Heart left ventricle (tissue), 16 donors: ENCODE results near the gene CLPTM1L. TPM values are rescaled to one million over a fixed set of nuclear protein-coding genes. Genes with fewer than 3 reads are reported as not detected.

Source experiments
- ATAC-seq, 4 donors: fragments of 200-7000 bp; cut with Tn5 transposase; one replicate each; pipeline ENCODE4 v1.9.1; 2020 to 2022; ENCODE audit warnings: moderate library complexity in 4 of 4, mild to moderate bottlenecking in 3 of 4, moderate number of reproducible peaks in 1 of 4
- DNase-seq, 5 donors: peaks; one replicate each; pipeline ENCODE4 v3.0.0-alpha.2; 2020
- H3K27ac ChIP-seq, 12 donors: fragments of 200-600 bp; sonication (generic) in 4 of 12; one replicate each; pipeline versions ENCODE4 v1.5.0 to v1.8.0; 2016 to 2022; ENCODE audit warnings: mild to moderate bottlenecking in 2 of 12
- H3K27me3 ChIP-seq, 9 donors: fragments of 200-600 bp; sonication (generic) in 2 of 9; one replicate each; pipeline versions ENCODE4 v1.5.1 to v1.8.0; 2016 to 2022; ENCODE audit warnings: mild to moderate bottlenecking in 3 of 9
- H3K36me3 ChIP-seq, 9 donors: fragments of 200-600 bp; sonication (generic) in 2 of 9; one replicate each; pipeline versions ENCODE4 v1.5.0 to v1.8.0; 2018 to 2022; ENCODE audit warnings: mild to moderate bottlenecking in 2 of 9
- H3K4me1 ChIP-seq, 12 donors: fragments of 200-600 bp; sonication (generic) in 4 of 12; one replicate each; pipeline versions ENCODE4 v1.5.0 to v1.8.0; 2016 to 2022; ENCODE audit warnings: mild to moderate bottlenecking in 3 of 12
- H3K4me3 ChIP-seq, 12 donors: fragments of 200-600 bp; sonication (generic) in 4 of 12; one replicate each; pipeline versions ENCODE4 v1.5.0 to v1.8.0; 2017 to 2022; ENCODE audit warnings: mild to moderate bottlenecking in 9 of 12, moderate library complexity in 4 of 12
- H3K9me3 ChIP-seq, 12 donors: fragments of 200-600 bp; sonication (generic) in 4 of 12; one replicate each; pipeline versions ENCODE4 v1.5.0 to v1.8.0; 2016 to 2022; ENCODE audit warnings: mild to moderate bottlenecking in 1 of 12
- POLR2A ChIP-seq, 2 donors: fragments of 450-650 bp; IDR thresholded peaks; one replicate each; pipeline ENCODE4 v1.6.1; 2017; ENCODE audit warnings: antibody characterized with exemption in 2 of 2, mild to moderate bottlenecking in 2 of 2, moderate library complexity in 2 of 2
- WGBS, 4 donors: extraction: QIAGEN DNeasy Blood & Tissue Kit in 2 of 4; methylation state at CpG; one replicate each; pipeline versions ENCODE4 v1.1.5 to v1.1.7; 2013 to 2018; 5-methylcytosine and 5-hydroxymethylcytosine counted together
- intact Hi-C, 10 donors: fragments of 100-400 bp; cut with DNase I; formaldehyde crosslinking; loops; one replicate each; pipeline versions ENCODE4 v1.11.1 to v1.14.2; 2022
- polyA plus RNA-seq, 2 donors: library from polyadenylated mRNA; stranded (reverse); fragments of 200-250 nt; gene quantifications; one replicate each; pipeline ENCODE4 v1.2.3, GENCODE V29; 2013
- total RNA-seq, 9 donors: library from RNA; depleted of rRNA in 2 of 9; stranded (reverse); fragments of >200 nt in 2 of 9; fragmentation: NEBNext Ultra II Directional in 3 of 9; extraction: Animal tissue kit (Norgen Biotek cat#: 25700) in 3 of 9; gene quantifications; one replicate each; pipeline versions ENCODE4 v1.1.0 to v1.2.4, GENCODE V29; 2016 to 2023
- TF ChIP-seq, protein P1 (sequence below), 12 donors: fragments of 200-600 bp; sonication (generic) in 4 of 12; IDR thresholded peaks; one replicate each; pipeline versions ENCODE4 v1.5.0 to v1.8.0; 2018 to 2022; ENCODE audit warnings: antibody characterized with exemption in 12 of 12, mild to moderate bottlenecking in 5 of 12
- donor health status: ischemic (EF 13 %, LVEDD 7.1; RV severe dilation, severe dysfunction).
- donor health status: healthy with polysubstance abuse.
- donor health status: DM: no; HTN: yes; CAD: no.
- donor health status: DM: no; HTN: no; CAD: no.
- donor health status: ischemic (EF 25% LVEDD 6.9; RV normal size, moderate dysfunction).
- donor health status: ischemic (EF 25% LVEDD 5.7; RV mildly dilated, moderate dysfunction).
- donor health status: healthy.
- donor health status: DM: yes; HTN: yes; CAD: no.
- donor health status: ischemic (EF 35%, LVEDD 5.7; RV mildly dilated, moderate dysfunction).
- donor health status: nonischemic (EF 11% LVEDD 7.7; RV severe dilation, severe dysfunction).
- donor health status: DM: yes; HTN: yes; CAD: no.
- donor health status: PGD.
- donor health status: ischemic (EF 29% LVEDD 5.4; RV normal size, mild dysfunction).
- donor health status: nonischemic (EF 23%, LVEDD 6.1; RV moderate dilation, normal function).

Gene CLPTM1L
- total and polyA plus RNA-seq, 11 donors = 23.5 to 96.8 (median 39.4) TPM

DNA sequence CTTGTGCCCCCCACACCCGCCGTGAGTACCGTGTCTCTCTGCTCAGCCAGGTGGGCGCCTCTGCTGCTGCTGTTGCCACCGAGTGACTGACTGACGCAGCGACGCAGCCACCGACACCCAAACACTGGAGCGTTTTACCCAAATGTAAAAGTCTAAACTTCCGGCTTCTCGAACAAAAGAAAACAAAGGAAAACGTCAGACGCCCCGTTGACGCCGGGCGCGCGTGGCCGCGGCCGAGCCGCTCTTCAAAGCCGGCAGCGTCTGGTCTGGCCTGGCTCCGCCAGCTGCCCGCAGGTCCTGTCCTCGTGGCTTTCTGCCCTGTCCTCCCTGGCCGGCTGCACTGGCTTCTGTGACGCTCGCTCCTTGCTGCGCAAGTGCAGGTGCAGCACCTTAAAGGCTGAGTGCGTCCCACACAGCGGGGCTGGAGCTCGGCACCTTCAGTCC, 41.4 kb upstream of the CLPTM1L start:
- Histone ChIP-seq H3K4me1 (peaks cover 0 to 15% (median 5%) of the 10 kb centered on the region in 12 donors), H3K4me3 (peak overlapping the region; percentile 12 to 73 (median 63)), H3K36me3 (no peaks in the 10 kb centered on the region), H3K27ac (peak overlapping the region in 8 of 12 donors; percentile 10 to 90 (median 46)), H3K9me3 (no peaks in the 10 kb centered on the region), H3K27me3 (peaks cover 0 to 30% (median 4%) of the 10 kb centered on the region in 9 donors)
- peak; percentile 37 to 77 (median 51) for DNase-seq
- no peak for TF ChIP-seq POLR2A (IDR thresholded peaks at IDR 0.05)
- peak in 3 of 4 donors; percentile 68 to 74 (median 68) for ATAC-seq
- 1 to 2% (median 1%) methylated on average over 19 to 36 of the region's 36 CpGs for WGBS, 4 donors
- intact Hi-C loops = loop anchor here in 7 of 10 donors (5.0 to 10.0 kb wide), 2 partner anchors 256 to 259 kb away; no protein-coding TSS in a partner anchor

DNA sequence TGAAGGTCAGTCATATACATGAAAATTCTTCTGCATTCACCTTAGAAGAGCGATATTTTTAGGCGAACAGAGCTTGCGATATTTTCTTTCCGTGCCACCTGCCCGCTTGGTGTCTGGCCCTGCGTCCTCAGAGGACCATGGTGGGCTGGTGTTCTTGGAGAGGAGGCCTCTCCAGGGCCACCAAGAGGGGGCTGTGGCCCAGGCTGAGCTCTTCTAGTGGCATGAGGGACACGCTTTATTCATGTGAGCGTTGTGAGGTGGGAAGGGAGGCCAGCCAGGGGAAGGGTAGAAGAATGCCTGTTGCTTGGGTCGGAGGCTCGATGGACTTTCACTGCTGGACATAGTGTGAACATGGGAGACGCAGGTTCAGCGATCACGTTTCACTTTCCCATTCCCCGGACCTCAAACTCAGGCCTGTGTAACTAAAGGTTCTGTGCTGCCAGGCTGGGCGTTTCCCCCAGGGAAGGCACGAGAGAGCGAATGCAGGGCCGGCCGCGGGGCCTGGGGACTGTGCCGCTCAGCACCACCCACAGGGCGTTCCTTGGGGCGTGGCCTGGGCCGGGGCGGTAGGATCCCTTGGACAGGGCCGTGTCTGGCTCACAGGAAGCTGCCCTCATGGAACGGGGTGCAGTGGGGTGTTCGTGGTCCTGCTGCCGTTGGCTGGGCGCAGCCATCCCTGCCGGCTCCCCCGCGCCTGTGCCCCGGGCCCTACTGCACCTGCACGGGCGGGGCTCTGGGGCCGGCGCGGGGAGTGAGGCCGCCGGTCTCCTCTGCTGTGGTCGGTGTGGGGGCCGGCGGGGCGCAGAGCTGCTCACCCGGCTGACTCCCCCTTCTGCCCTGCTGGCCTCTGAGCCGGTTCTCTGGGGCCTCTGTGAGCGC, 40.7 kb upstream of the CLPTM1L start:
- Histone ChIP-seq H3K36me3 (no peaks in the 10 kb centered on the region), H3K4me1 (peaks cover 0 to 15% (median 5%) of the 10 kb centered on the region in 12 donors), H3K27me3 (peaks cover 0 to 30% (median 2%) of the 10 kb centered on the region in 9 donors), H3K4me3 (peak overlapping the region; percentile 12 to 73 (median 63)), H3K27ac (peak overlapping the region in 8 of 12 donors; percentile 10 to 90 (median 46)), H3K9me3 (no peaks in the 10 kb centered on the region)
- intact Hi-C loops = loop anchor here in 7 of 10 donors (5.0 to 10.0 kb wide), 2 partner anchors 257 to 259 kb away; no protein-coding TSS in a partner anchor
- WGBS, 4 donors = 11 to 19% (median 13%) methylated on average over 35 to 48 of the region's 48 CpGs
- ATAC-seq (peak; percentile 75 to 96 (median 93)), DNase-seq (peak; percentile 81 to 94 (median 85))
- TF ChIP-seq, protein P1, sequence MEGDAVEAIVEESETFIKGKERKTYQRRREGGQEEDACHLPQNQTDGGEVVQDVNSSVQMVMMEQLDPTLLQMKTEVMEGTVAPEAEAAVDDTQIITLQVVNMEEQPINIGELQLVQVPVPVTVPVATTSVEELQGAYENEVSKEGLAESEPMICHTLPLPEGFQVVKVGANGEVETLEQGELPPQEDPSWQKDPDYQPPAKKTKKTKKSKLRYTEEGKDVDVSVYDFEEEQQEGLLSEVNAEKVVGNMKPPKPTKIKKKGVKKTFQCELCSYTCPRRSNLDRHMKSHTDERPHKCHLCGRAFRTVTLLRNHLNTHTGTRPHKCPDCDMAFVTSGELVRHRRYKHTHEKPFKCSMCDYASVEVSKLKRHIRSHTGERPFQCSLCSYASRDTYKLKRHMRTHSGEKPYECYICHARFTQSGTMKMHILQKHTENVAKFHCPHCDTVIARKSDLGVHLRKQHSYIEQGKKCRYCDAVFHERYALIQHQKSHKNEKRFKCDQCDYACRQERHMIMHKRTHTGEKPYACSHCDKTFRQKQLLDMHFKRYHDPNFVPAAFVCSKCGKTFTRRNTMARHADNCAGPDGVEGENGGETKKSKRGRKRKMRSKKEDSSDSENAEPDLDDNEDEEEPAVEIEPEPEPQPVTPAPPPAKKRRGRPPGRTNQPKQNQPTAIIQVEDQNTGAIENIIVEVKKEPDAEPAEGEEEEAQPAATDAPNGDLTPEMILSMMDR (IDR thresholded peaks at IDR 0.05) = no peak
- peak in 1 of 2 donors; percentile 26 for TF ChIP-seq POLR2A (IDR thresholded peaks at IDR 0.05)

DNA sequence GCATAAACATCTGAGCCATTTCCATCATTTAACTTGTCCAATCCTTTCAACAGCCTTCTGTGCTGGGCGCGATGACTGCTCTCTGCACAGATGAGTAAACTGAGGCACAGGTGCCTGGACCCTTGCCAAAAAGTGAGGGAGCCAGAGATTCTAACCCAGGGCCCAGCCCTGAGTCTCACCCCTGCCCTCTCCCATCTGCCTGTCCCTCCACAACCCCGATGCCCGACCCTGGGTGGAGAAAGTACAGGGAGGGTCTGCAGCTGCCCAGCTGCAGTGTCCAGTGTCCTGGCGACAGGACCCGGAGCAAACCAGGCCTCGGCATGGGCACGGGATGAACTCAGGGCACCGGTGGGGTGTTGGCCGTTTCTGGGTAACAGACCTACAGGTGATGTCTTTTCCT, 39.6 kb upstream of the CLPTM1L start:
- H3K27ac ChIP-seq = no peak overlapping the region
- H3K9me3 ChIP-seq = no peaks in the 10 kb centered on the region
- WGBS, 4 donors = 78 to 89% (median 87%) methylated on average over 10 of the region's 10 CpGs
- peaks cover 0 to 26% (median 6%) of the 10 kb centered on the region in 9 donors for H3K27me3 ChIP-seq
- ATAC-seq (no peak), DNase-seq (no peak)
- TF ChIP-seq, protein P1 (IDR thresholded peaks at IDR 0.05) = no peak
- no peak for TF ChIP-seq POLR2A (IDR thresholded peaks at IDR 0.05)
- H3K36me3 ChIP-seq = no peaks in the 10 kb centered on the region
- H3K4me1 ChIP-seq = peaks cover 0 to 20% (median 5%) of the 10 kb centered on the region in 12 donors
- intact Hi-C loops = loop anchor here in 6 of 10 donors (10.0 kb wide), 1 partner anchor 260 kb away; no protein-coding TSS in a partner anchor
- no peak overlapping the region for H3K4me3 ChIP-seq

DNA sequence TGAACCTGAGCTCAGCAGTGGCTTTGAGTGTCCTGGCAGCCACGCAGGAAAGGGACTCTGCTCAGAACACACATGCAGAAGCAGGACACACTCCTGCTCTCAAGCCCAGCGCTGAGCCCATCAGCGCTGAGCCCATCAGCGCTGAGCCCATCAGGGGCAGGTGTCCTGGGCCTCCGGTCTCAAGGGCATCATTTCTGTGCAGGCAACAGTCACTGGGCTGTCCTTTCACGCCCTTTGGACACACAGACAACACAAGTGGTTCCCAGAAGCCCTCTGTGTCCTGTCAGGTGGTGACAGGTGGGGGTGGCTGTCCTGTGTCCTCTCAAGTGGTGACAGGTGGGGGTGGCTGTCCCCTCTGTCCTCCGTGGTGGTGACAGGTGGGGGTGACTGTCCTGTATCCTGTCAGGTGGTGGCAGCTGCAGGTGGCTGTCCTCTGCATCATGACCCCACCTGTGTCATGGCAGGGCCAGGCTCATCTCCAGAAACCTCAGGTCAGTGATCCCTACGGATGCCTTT, 39.0 kb upstream of the CLPTM1L start:
- DNase-seq (no peak), ATAC-seq (peak in 1 of 4 donors; percentile 1)
- intact Hi-C loops = loop anchor here in 6 of 10 donors (10.0 kb wide), 1 partner anchor 261 kb away; no protein-coding TSS in a partner anchor
- H3K4me1 ChIP-seq = peaks cover 0 to 20% (median 5%) of the 10 kb centered on the region in 12 donors
- no peak overlapping the region for H3K4me3 ChIP-seq
- no peaks in the 10 kb centered on the region for H3K9me3 ChIP-seq
- no peak for TF ChIP-seq POLR2A (IDR thresholded peaks at IDR 0.05)
- TF ChIP-seq, protein P1 (IDR thresholded peaks at IDR 0.05) = no peak
- WGBS, 4 donors = 40 to 51% (median 46%) methylated on average over 5 to 8 of the region's 8 CpGs
- H3K27me3 ChIP-seq = peaks cover 0 to 32% (median 6%) of the 10 kb centered on the region in 9 donors
- no peaks in the 10 kb centered on the region for H3K36me3 ChIP-seq
- H3K27ac ChIP-seq = no peak overlapping the region
